H9 (cell line): Measurements from ENCODE around the gene DOCK10. TPM values are rescaled to one million over a fixed set of nuclear protein-coding genes. Genes with fewer than 3 reads are reported as not detected.

Experiments
- DNase-seq: peaks from one replicate; pipeline ENCODE4 v3.0.0-alpha.2; 2017
- H2AFZ ChIP-seq: one replicate; pipeline ENCODE4 v1.6.1; 2013; ENCODE audit warnings: mild to moderate bottlenecking, low read length, control low read depth, moderate library complexity
- H2AK5ac ChIP-seq: 2 replicates; pipeline ENCODE4 v1.6.1; 2013; ENCODE audit warnings: low read length, control low read depth, mixed read lengths; ENCODE audit not compliant: insufficient read length
- H2BK120ac ChIP-seq: one replicate; pipeline ENCODE4 v1.6.1; 2013; ENCODE audit warnings: low read depth, mild to moderate bottlenecking, low read length, control low read depth, inconsistent platforms; ENCODE audit not compliant: poor library complexity, severe bottlenecking
- H2BK12ac ChIP-seq: 2 replicates; pipeline ENCODE4 v1.6.1; 2013; ENCODE audit warnings: low read length, control low read depth, mixed read lengths, low read depth; ENCODE audit not compliant: insufficient read length
- H2BK15ac ChIP-seq: 2 replicates; pipeline ENCODE4 v1.6.1; 2013; ENCODE audit warnings: low read depth, low read length, control low read depth
- H2BK20ac ChIP-seq: one replicate; pipeline ENCODE4 v1.6.1; 2013; ENCODE audit warnings: low read depth, mild to moderate bottlenecking, low read length, control low read depth, inconsistent platforms; ENCODE audit not compliant: poor library complexity, severe bottlenecking
- H2BK5ac ChIP-seq: 2 replicates; pipeline ENCODE4 v1.6.1; 2013; ENCODE audit warnings: low read length, control low read depth, mixed read lengths; ENCODE audit not compliant: insufficient read length
- H3K14ac ChIP-seq: 2 replicates; pipeline ENCODE4 v1.6.1; 2013; ENCODE audit warnings: low read length, control low read depth; ENCODE audit not compliant: insufficient read depth
- H3K18ac ChIP-seq: 2 replicates; pipeline ENCODE4 v1.6.1; 2013; ENCODE audit warnings: low read depth, mild to moderate bottlenecking, mixed read lengths, low read length, control low read depth; ENCODE audit not compliant: insufficient read length
- H3K23ac ChIP-seq: 2 replicates; pipeline ENCODE4 v1.6.1; 2013; ENCODE audit warnings: low read length, control low read depth, mixed read lengths, low read depth; ENCODE audit not compliant: insufficient read length
- H3K23me2 ChIP-seq: 2 replicates; pipeline ENCODE4 v1.6.1; 2013; ENCODE audit warnings: low read depth, mild to moderate bottlenecking, mixed read lengths, low read length, control low read depth; ENCODE audit not compliant: insufficient read length, poor library complexity, severe bottlenecking
- H3K27ac ChIP-seq: 2 replicates; pipeline ENCODE4 v1.5.1; 2013; ENCODE audit warnings: low read length, control low read depth, mixed read lengths, low read depth; ENCODE audit not compliant: insufficient read length
- H3K27me3 ChIP-seq: 2 replicates; pipeline ENCODE4 v1.6.1; 2013; ENCODE audit warnings: low read length, control low read depth, inconsistent platforms; ENCODE audit not compliant: insufficient read depth
- H3K4ac ChIP-seq: 2 replicates; pipeline ENCODE4 v1.6.1; 2013; ENCODE audit warnings: low read depth, mild to moderate bottlenecking, control low read depth, inconsistent platforms, low read length, moderate library complexity
- H3K4me1 ChIP-seq: 2 replicates; pipeline ENCODE4 v1.6.1; 2013; ENCODE audit warnings: low read length, control low read depth, inconsistent platforms; ENCODE audit not compliant: insufficient read depth
- H3K4me2 ChIP-seq: 2 replicates; pipeline ENCODE4 v1.6.1; 2013; ENCODE audit warnings: low read length, control low read depth, mixed read lengths; ENCODE audit not compliant: insufficient read length, insufficient read depth
- H3K56ac ChIP-seq: 2 replicates; pipeline ENCODE4 v1.6.1; 2013; ENCODE audit warnings: low read depth, mild to moderate bottlenecking, mixed read lengths, low read length, control low read depth; ENCODE audit not compliant: insufficient read length
- H3K79me1 ChIP-seq: 2 replicates; pipeline ENCODE4 v1.6.1; 2013; ENCODE audit warnings: low read depth, mild to moderate bottlenecking, moderate library complexity, low read length, control low read depth, inconsistent platforms; ENCODE audit not compliant: insufficient read depth, poor library complexity, severe bottlenecking
- H3K79me2 ChIP-seq: 2 replicates; pipeline ENCODE4 v1.6.1; 2013; ENCODE audit warnings: low read length, control low read depth, inconsistent platforms; ENCODE audit not compliant: insufficient read depth
- H3K9ac ChIP-seq: 2 replicates; pipeline ENCODE4 v1.6.1; 2013; ENCODE audit warnings: low read length, control low read depth, mixed read lengths; ENCODE audit not compliant: insufficient read length; ENCODE audit errors: extremely low read depth
- H3K9me3 ChIP-seq: one replicate; pipeline ENCODE4 v1.6.1; 2013; ENCODE audit warnings: low read depth, low read length, inconsistent platforms; ENCODE audit not compliant: control insufficient read depth
- H3T11ph ChIP-seq: one replicate; pipeline ENCODE4 v1.6.1; 2013; ENCODE audit warnings: mild to moderate bottlenecking, low read length, control low read depth, inconsistent platforms
- H4K20me1 ChIP-seq: one replicate; pipeline ENCODE4 v1.6.1; 2013; ENCODE audit not compliant: control insufficient read depth, insufficient read length, insufficient read depth
- H4K5ac ChIP-seq: 2 replicates; pipeline ENCODE4 v1.6.1; 2013; ENCODE audit warnings: low read depth, mild to moderate bottlenecking, mixed read lengths, low read length, control low read depth; ENCODE audit not compliant: insufficient read length
- H4K8ac ChIP-seq: replicated peaks from 2 replicates; pipeline ENCODE4 v1.6.1; 2013; ENCODE audit warnings: low read length, control low read depth, mixed read lengths, low read depth; ENCODE audit not compliant: insufficient read length
- H4K91ac ChIP-seq: 2 replicates; pipeline ENCODE4 v1.6.1; 2013; ENCODE audit warnings: low read depth, mild to moderate bottlenecking, moderate library complexity, mixed read lengths, low read length, control low read depth; ENCODE audit not compliant: insufficient read length
- H3K27ac Mint-ChIP-seq, 3 experiments: 2 replicates in 2 of 3; 3 replicates in 1 of 3; pipeline ENCODE4 v1.8.0; 2020 to 2021; ENCODE audit warnings: mixed read lengths in 3 of 3, mild to moderate bottlenecking in 1 of 3, moderate library complexity in 1 of 3
- H3K27me3 Mint-ChIP-seq: 2 replicates; pipeline ENCODE4 v1.8.0; 2021; ENCODE audit warnings: low read depth, mild to moderate bottlenecking, moderate library complexity, mixed read lengths
- H3K36me3 Mint-ChIP-seq, 3 experiments: 2 replicates in 2 of 3; 3 replicates in 1 of 3; pipeline ENCODE4 v1.8.0; 2020 to 2021; ENCODE audit warnings: low read depth in 3 of 3, mixed read lengths in 3 of 3; ENCODE audit not compliant: insufficient read depth in 1 of 3
- H3K4me1 Mint-ChIP-seq, 2 experiments: 2 replicates each; pipeline ENCODE4 v1.8.0; 2020; ENCODE audit warnings: mixed read lengths in 2 of 2
- H3K4me3 Mint-ChIP-seq, 2 experiments: 2 replicates in 1 of 2; 3 replicates in 1 of 2; pipeline ENCODE4 v1.8.0; 2020 to 2021; ENCODE audit warnings: mild to moderate bottlenecking in 2 of 2, mixed read lengths in 2 of 2, moderate library complexity in 1 of 2
- H3K9me3 Mint-ChIP-seq, 2 experiments: 2 replicates in 1 of 2; 3 replicates in 1 of 2; pipeline ENCODE4 v1.8.0; 2020; ENCODE audit warnings: mild to moderate bottlenecking in 2 of 2, mixed read lengths in 2 of 2, moderate library complexity in 1 of 2
- WGBS: extraction: QIAGEN DNeasy Blood & Tissue Kit; methylation state at CpG from one replicate; pipeline ENCODE4 v1.1.7; 2013; ENCODE audit warnings: missing lambda C conversion rate, low lambda C conversion rate, mixed read lengths; ENCODE audit not compliant: insufficient read length; ENCODE audit errors: extremely low coverage; 5-methylcytosine and 5-hydroxymethylcytosine counted together
- total RNA-seq: library from RNA; stranded (reverse); gene quantifications from 2 replicates; pipeline ENCODE4 v1.2.1, GENCODE V29; 2021
- TF ChIP-seq, protein P1 (sequence below): fragments of 200-600 bp; sonication (generic); conservative IDR thresholded peaks from 3 replicates; pipeline ENCODE4 v1.8.0; 2021; ENCODE audit warnings: antibody characterized with exemption, mild to moderate bottlenecking

DOCK10 gene
- total RNA-seq, 1 experiment from 2014 or later = 0.79 TPM

DNA sequence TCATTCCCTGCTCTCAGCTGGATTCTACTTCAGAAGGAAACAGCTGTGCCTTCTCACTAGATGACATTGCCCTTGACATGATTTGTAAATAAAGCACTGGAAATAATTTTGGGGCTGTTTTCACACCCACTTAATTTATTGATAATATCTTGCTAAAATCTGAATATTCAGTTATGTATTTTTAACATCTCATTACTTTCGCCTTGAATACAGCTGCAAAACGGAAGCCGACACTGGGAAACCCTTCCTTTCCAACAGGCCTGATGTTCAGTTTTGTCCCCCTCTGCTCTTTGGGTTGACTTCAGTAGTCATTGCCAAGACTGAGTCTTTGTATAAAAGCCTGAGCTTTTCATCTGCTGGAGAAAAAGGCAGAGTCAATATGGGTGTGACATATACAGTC lies 82.7 kb downstream of the DOCK10 start:
- H3K79me2 ChIP-seq = no peaks in the 10 kb centered on the region
- H2BK15ac ChIP-seq = no peak overlapping the region
- H2AFZ ChIP-seq = no peak overlapping the region
- H2BK120ac ChIP-seq = no peak overlapping the region
- Mint-ChIP-seq H3K27ac (no peak overlapping the region), H3K4me1 (no peaks in the 10 kb centered on the region), H3K4me3 (no peak overlapping the region), H3K9me3 (no peaks in the 10 kb centered on the region), H3K27me3 (no peaks in the 10 kb centered on the region), H3K36me3 (no peaks in the 10 kb centered on the region)
- H2BK5ac ChIP-seq = no peak overlapping the region
- H4K91ac ChIP-seq = no peak overlapping the region
- no peak overlapping the region for H3T11ph ChIP-seq
- no peak overlapping the region for H3K4ac ChIP-seq
- no peak overlapping the region for H3K23ac ChIP-seq
- no CpG with 5 or more reads among the region's 3 CpGs for WGBS
- no peaks in the 10 kb centered on the region for H3K79me1 ChIP-seq
- no peak for DNase-seq
- H2AK5ac ChIP-seq = no peak overlapping the region
- no peak overlapping the region for H2BK20ac ChIP-seq
- H3K9ac ChIP-seq = no peak overlapping the region
- H3K18ac ChIP-seq = no peak overlapping the region
- no peaks in the 10 kb centered on the region for H3K9me3 ChIP-seq
- H3K23me2 ChIP-seq = no peaks in the 10 kb centered on the region
- H3K14ac ChIP-seq = no peak overlapping the region
- no peak overlapping the region for H3K4me2 ChIP-seq
- H4K8ac ChIP-seq = no peak overlapping the region
- no peak overlapping the region for H4K5ac ChIP-seq
- TF ChIP-seq, protein P1, sequence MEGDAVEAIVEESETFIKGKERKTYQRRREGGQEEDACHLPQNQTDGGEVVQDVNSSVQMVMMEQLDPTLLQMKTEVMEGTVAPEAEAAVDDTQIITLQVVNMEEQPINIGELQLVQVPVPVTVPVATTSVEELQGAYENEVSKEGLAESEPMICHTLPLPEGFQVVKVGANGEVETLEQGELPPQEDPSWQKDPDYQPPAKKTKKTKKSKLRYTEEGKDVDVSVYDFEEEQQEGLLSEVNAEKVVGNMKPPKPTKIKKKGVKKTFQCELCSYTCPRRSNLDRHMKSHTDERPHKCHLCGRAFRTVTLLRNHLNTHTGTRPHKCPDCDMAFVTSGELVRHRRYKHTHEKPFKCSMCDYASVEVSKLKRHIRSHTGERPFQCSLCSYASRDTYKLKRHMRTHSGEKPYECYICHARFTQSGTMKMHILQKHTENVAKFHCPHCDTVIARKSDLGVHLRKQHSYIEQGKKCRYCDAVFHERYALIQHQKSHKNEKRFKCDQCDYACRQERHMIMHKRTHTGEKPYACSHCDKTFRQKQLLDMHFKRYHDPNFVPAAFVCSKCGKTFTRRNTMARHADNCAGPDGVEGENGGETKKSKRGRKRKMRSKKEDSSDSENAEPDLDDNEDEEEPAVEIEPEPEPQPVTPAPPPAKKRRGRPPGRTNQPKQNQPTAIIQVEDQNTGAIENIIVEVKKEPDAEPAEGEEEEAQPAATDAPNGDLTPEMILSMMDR = no peak
- no peak overlapping the region for H2BK12ac ChIP-seq
- H4K20me1 ChIP-seq = no peaks in the 10 kb centered on the region
- H3K56ac ChIP-seq = no peak overlapping the region
- H3K27ac ChIP-seq = no peak overlapping the region
- H3K4me1 ChIP-seq = no peaks in the 10 kb centered on the region
- H3K27me3 ChIP-seq = no peaks in the 10 kb centered on the region
